NCI-H1092 treated with DMSO at 0.1 percent for 48 hours (cell line): ENCODE data around the gene PKN1.
"Not testable (repeated sequence)": the region's sequence is repeated elsewhere in the genome, so short reads cannot be mapped to it uniquely, and the experiment has no call there.

ENCODE experiments used
- DNase-seq: peaks from one replicate; lab custom pipeline; 2025; lab: John Stamatoyannopoulos, UW

The PKN1 gene

DNA sequence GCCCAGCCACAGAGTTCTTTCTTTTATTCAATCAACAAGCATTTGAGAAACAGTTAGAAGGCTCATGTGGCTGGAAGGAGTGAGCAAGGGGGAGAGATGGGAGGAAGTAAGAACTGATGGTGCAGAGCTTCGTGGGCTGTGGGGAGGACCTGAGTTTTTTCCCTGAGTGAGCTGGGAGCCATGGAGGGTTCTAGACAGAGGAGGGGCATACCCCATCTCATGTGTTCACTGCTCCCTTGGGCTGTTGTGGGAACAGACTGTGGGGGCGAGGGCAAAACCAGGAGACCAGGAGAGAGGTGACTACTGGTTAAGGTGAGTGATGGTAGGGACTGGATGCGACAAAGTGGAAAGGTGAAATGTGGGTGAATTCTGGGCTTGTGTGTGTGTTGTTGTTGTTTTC is 2.4 kb upstream of the PKN1 start:
- DNase-seq = no peak

DNA sequence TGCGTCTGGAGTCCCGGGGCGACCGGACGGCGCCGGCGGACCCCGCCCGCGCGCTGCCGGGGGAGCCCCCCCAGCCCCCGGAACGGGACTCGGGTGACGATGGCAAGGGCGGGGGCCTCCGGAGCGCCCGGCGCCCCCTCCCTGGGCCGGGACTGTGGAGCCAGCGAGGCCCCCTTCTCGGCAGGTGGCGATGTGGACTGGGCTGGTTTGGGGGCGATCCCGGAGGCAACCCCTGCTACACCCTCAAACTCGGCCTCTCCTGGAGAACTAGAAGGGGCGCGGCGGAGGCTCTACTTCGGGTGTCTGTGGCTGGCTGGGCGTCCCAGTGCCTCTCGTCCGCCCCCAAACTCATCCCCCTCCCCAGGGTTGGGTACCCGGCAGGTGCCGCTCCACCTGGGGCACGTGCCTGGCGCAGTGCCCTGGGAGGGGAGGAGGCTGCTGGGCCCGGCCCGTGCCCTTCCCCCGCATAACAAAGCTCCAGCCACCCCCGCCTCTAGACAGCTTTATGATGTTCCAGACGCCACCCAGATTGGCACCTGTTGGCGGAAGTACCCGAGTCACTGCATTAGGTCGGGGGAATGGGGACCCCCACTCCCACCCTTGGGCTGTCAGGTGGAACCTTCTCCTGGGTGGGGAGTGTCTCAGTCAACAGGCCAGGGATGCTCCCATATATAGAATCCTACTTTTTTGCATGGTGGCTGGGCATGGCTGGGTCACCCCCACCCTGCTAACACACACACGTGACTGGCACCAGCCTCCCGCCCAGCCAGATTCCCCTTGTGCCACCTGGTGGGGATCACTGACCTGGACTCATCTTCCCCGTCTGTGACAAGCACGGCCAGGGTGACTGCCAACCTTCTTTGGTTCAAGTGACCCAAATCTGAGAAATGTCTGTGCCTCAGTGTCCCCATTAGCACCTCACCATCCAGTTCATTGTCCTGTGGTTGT is 722 bp downstream of the PKN1 start:
- peak; percentile 53 for DNase-seq

DNA sequence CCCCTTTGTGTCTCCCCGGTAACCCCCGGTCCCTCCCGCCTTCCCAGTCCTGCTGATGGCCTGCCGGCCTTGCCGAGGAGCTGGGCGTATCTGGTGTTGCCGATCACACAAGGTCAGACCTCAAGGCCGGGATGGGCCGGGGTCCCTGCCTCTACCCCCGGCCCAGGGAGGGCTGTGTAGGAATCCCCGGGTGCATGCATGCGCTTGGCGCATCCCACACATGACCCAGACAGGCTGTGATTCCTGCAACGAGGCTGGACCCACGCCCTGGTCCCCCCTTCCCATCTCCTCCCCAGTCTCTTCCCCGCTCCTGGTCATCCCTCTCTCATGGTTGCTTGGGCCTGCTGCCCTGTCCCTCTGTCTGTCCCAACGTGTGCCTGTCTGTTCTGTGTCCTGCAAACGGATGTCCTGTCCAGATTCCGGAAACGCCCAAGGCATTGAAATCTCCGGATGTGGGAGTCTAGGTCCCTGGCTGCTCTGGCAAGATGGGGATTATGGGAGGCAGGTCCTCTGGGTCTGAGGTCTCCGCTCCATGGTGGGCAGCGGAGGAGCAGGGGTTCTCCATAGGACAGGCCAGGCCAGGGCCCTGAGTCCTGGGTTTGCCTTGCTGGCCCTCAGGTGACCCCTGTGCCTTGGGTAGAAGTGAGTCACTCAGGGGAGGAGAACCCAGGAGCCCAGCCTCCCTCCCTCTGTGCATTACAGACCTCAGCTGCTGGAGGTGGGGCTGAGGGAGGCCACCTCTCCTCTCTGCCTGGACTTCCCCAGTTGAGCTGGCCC is 1.6 kb downstream of the PKN1 start:
- no peak for DNase-seq

DNA sequence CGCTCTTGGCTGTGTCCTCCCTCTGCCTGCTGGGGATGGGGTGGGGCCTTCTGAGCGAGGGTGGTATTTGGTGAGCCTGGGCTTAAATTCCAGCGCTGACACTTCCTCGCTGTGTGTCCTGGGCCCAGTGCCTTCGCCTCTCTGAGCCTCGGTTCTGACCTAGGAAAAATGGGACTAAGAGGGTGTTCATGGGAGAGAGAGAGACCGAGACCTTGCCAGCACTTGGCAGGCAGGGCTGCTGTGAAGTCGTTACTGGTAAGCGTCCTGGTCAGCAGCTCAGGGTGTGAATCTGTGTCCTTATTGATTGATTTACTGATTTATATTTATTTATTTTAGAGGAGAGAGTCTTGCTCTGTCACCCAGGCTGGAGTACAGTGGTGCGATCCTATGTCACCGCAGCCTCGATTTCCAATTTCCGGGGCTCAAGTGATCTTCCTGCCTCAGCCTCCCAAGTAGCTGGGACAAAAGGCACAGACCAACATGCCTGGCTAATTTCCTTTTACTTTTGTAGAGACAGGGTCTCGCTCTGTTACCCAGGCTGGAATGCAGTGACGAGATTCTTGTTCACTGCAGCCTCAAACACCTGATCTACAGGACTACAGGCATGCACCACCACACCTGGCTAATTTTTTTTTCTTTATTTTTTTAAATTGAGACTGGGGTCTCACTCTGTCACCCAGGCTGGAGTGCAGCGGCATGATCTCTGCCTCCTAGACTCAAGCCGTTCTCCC is 2.4 kb downstream of the PKN1 start:
- no peak for DNase-seq

DNA sequence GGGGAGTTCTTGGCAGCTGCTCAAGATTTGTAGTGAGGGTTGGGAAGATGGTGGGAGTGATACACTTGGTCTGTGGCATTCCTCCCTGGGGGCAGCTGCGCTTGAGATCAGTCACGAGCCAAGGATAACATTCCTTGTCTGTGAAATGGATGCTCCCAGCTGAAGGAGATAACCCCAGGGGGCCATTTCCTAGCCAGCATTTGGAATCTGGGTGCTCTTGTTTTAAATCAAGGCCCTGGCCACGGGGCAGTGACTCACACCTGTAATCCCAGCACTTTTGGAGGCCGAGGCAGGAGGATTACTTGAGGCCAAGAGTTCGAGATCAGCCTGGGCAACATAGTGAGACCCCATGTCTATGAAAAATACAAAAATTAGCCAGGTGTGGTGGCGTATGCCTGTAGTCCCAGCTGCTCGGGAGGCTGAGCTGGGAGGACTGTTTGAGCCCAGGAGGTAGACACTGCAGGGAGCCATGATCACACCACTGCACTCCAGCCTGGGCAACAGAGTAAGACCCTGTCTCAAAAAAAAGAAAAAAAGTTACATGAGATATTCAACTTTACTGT is 4.6 kb downstream of the PKN1 start:
- no peak for DNase-seq

DNA sequence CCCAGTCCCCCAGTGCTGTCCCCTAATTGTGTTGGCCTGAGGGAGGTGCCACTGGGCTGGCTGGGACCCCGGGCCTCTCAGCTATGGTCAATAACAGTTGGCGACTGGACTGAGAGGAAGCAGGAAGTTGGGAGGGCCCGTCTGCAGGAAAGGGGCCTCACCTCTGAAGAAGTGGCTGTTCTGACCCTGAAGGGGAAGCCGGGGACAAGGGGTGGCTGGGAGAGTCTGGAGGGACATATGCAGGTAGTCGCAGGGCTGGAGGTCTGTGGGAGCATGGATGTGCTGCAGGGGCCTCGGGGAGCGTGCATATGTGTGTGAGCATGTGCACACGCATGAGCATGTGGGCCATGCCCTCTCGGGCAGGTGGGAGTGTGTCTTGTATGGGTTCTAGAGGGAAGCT is 5.9 kb downstream of the PKN1 start:
- no peak for DNase-seq

DNA sequence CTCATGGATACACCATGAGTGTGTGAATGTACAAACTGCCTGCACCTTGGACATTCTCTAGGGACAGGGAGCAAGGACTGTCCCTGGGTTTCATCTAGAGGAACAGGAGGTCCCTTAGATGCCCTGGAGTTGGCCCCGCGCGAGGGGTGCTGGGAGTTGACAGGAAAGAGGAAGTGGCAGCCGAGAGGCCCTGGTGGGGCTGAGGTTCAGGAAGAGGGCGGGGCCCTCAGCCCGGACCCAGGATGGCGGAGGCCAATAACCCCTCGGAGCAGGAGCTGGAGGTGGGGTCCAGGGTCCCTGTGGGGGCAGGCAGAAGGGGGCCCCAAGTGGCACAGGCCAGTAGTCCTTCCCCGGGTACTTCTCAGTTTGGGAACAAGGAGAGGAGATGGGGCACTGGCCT is 6.9 kb downstream of the PKN1 start:
- DNase-seq = no peak

DNA sequence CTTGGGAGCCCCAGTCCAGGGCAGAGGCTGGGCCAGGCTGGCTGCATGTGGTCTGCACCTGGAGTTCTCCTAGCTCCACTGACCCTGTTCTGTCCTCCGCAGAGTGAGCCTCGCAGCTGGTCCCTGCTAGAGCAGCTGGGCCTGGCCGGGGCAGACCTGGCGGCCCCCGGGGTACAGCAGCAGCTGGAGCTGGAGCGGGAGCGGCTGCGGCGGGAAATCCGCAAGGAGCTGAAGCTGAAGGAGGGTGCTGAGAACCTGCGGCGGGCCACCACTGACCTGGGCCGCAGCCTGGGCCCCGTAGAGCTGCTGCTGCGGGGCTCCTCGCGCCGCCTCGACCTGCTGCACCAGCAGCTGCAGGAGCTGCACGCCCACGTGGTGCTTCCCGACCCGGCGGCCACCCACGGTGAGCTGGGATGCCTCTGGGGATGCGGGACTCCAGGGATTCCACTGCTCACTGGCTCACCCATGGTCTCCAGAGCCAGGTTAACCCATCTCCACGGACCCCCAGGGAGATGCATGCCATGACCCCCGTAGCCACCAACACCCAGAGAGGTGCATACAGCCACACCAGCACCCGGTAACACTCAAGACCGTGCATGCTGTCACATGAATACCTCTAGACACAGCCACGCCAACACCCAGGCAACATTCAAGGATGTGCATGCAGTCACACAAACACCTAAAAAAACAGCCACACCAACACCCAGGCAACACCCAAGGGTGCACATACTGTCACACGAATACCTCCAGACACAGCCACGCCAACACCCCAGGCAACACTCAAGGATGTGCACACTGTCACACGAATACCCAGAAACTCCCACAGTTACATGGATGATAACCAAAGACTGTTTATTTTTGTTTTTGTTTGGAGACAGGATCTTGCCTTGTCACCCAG is 8.2 kb downstream of the PKN1 start:
- DNase-seq = no peak

DNA sequence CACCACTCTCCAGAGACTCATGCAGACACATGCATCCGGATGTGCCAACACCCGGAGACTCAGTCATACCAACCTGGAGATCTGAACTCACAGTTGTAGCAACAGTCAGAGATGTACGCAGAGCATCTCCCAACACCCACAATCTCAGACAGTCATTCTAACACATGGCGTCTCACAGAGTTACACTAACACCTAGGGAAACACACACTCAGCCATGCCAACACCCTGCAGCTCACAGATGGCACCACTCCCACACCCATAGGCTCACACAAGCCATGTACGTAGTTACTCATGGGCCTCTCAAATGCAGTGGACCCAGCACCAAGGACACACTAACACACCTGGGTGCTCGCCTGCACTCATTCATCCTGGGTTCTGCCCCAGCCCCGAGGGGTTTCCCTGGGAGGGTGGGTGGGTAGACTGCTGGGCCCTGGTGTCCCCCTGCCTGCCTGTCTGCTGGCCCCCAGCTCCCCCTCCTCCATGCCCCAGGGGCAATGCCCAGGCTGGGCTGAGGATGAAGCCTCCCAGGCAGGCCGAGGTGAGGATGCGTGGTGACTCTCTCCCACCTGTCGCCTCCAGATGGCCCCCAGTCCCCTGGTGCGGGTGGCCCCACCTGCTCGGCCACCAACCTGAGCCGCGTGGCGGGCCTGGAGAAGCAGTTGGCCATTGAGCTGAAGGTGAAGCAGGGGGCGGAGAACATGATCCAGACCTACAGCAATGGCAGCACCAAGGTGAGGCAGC is 10.0 kb downstream of the PKN1 start:
- no peak for DNase-seq

DNA sequence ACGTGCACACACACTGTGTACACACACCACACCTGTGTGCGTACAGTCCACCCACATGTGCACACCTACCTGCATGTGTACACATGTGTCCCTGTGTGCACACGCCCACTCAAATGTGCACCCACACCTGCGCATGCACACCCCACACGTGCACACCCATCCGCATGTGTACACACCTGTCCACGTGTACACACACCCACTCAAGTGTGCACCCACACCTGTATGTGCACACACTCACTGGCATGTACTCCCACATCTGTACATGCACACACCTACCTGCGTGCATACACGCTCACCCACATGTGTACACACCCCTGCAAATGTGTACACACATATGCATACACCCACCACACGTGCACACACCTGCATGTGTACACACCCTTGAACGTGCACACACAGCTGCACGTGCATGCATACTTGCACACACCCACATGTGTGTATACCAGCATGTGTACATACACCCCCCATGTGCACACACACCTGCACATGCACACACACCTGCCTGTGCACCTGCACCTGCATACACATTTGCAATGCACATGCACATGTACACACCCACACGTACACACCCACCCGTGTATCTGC is 10.6 kb downstream of the PKN1 start:
- DNase-seq = no peak

DNA sequence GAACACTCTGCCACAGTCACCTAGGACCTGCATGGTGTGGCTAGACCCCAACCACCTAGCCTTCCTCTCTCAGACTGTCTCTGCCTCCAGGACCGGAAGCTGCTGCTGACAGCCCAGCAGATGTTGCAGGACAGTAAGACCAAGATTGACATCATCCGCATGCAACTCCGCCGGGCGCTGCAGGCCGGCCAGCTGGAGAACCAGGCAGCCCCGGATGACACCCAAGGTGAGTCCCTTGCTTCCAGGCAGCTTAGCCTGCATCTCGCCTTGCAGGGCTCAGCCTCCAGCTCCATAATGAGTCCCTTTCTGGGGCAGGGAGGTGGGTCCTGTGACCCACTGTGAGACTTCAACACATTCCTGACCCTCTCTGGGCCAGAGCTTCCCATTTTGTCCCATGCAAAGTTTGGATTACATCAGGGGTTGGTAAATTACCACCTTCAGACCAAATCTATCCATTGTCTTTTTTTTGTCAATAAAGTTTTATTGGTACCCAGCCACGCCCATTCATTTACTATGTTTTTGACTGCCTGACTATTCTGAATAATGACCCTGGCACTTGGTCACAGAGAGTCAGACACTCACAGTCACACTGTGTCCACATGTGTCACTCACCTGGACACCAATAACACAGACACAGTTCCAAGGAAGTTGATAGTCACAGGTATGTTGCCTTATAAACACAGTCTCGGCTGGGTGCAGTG is 13.4 kb downstream of the PKN1 start:
- DNase-seq = no peak

DNA sequence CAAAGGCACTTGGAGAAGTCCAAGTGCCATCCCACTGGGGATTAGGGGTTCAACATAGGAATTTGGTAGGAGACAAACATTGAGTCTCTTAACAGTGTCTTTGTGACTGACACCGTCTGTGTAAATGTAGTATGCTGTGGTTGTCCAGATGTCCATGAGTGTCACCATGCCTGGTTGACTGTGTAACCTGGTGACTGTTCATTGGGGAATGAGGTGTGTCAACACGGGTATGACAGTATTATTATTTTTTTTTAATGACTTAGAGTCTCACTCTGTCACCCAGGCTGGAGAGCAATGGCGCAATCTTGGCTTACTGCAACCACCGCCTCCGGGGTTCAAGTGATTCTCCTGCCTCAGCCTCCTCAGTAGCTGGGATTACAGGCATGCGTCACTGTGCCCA is 16.2 kb downstream of the PKN1 start:
- DNase-seq = no peak

DNA sequence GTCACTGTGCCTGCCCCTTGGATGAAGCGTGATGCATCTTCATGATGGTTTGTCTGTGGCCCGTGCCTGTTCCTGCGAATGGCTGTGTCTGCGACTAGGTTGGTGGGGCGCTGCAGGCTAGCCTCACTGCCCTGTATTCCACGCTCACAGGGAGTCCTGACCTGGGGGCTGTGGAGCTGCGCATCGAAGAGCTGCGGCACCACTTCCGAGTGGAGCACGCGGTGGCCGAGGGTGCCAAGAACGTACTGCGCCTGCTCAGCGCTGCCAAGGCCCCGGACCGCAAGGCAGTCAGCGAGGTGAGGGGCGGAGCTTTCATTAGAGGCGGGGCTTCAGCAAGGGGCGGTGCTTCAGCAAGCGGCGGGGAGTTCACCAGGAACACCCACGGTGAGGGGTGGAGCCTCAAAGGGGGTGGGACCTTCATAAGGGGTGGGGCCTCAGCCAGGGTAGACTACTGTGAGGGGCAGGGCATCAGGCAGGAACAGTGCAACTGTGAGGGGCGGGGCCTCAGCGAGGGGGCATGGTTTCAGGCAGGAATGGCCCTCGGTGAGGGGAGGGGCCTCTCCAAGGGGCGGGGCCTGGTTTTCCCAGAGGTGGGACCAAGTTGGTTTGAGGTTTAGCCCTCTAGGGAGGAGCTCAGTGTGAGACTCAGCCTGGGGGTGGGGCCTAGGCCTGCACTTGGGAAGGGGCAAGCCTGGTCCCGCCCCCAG is 17.2 kb downstream of the PKN1 start:
- DNase-seq = no peak

DNA sequence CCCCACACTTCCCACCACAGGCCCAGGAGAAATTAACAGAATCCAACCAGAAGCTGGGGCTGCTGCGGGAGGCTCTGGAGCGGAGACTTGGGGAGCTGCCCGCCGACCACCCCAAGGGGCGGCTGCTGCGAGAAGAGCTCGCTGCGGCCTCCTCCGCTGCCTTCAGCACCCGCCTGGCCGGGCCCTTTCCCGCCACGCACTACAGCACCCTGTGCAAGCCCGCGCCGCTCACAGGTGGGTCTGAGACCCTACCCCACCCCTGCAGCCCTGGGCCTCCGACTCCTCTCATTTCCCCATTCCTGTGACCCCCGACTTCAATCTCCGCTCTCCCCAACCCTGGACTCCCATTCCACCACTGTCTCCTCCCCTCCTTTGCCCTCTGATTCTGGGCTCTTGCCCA is 17.8 kb downstream of the PKN1 start:
- no peak for DNase-seq

DNA sequence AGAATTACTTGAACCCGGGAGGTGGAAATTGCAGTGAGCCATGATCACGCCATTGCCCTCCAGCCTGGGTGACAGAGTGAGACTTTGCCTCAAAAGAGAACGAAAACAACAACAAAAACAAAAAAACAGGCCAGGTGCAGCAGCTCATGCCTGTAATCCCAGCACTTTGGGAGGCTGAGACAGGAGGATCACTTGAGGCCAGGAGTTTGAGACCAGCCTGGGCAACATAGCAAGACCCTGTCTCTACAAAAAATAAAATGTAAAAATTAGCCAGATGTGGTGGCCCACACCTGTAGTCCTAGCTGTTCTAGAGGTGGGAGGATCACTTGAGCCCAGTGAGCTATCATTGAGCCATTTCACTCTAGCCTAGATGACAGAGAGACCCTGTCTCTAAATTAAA is 19.2 kb downstream of the PKN1 start:
- DNase-seq = not testable (repeated sequence)

DNA sequence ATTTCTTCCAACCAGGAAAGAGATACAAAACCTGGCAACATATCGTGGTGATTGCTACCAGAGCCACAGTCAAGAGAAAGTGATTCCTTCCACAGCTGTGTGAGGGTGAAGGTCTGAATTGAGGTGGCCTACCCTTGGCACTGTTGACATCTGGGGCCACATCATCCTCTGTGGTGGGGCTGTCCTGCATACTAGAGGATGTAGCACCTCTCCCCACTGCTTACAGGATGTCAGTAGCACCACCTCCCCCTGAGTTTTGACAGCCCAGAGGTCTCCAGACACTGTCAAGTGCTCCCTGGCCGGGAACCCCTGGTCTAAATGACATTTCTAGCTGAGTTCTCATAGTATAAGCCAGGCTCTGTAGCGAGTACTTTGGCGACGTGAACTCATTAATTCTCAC is 26.6 kb downstream of the PKN1 start:
- DNase-seq = no peak

DNA sequence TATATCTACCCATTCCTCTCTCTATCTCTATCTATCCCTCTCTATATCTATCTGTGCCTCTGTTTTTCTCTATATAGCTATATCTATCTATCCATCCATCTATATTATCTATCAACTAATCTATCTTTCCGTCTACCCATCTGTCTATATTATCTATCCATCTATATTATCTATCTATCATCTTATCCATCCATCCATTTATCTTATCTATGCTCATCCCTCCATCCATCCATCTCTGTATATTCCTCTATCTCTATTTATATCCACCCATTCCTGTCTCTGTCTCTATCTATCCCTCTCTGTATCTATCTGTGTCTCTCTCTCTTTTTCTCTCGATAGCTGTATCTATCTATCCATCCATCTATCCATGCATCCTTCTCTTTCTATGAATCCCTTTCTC is 27.8 kb downstream of the PKN1 start:
- no peak for DNase-seq

DNA sequence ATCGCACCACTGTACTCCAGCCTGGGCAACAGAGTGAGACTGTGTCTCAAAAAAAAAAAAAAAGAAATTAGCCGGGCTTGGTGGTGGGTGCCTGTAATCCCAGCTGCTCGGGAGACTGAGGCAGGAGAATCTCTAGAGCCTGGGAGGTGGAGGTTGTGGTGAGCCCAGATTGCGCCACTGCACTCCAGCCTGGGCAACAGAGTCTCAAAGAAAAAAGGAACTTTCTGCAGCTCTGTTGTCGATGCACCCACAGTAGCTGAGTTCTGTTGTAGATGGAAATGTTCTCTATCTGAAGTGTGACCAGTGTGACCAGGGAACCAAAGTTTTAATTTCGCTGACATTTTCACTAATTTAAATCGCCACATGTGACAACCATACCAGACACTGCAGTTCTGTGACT is 29.3 kb downstream of the PKN1 start:
- not testable (repeated sequence) for DNase-seq

DNA sequence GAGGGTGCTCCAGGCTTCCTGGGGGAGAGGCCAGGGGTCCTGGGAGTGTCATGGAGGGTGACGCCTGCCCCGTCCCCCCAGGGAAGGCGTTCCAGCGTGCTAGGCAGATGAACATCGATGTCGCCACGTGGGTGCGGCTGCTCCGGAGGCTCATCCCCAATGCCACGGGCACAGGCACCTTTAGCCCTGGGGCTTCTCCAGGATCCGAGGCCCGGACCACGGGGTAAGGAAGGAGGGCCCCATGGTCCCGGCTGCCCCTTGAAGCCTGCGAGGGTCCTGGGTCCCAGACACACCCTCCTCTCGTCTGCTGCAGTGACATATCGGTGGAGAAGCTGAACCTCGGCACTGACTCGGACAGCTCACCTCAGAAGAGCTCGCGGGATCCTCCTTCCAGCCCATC is 30.6 kb downstream of the PKN1 start:
- DNase-seq = no peak
